Measurements from ENCODE around the gene PARD6A.

GRCh38 chr16:67657751-67658518, 2.8 kb upstream of the PARD6A start:
- TF ChIP-seq CTCF (IDR thresholded peaks at IDR 0.05) (no peak), POLR2A (IDR thresholded peaks at IDR 0.05) (no peak)
